Hematopoietic multipotent progenitor cell treated with erythropoietin and hydrocortisone succinate and interleukin-3 and kit ligand, for 4 days (in vitro differentiated cells): ENCODE measurements around the gene ZNF513.
"Not testable (repeated sequence)": the region's sequence is repeated elsewhere in the genome, so short reads cannot be mapped to it uniquely, and the experiment has no call there.

ENCODE experiments used
- DNase-seq: peaks from one replicate; pipeline ENCODE4 v3.0.0-alpha.2; 2015

Gene ZNF513, protein sequence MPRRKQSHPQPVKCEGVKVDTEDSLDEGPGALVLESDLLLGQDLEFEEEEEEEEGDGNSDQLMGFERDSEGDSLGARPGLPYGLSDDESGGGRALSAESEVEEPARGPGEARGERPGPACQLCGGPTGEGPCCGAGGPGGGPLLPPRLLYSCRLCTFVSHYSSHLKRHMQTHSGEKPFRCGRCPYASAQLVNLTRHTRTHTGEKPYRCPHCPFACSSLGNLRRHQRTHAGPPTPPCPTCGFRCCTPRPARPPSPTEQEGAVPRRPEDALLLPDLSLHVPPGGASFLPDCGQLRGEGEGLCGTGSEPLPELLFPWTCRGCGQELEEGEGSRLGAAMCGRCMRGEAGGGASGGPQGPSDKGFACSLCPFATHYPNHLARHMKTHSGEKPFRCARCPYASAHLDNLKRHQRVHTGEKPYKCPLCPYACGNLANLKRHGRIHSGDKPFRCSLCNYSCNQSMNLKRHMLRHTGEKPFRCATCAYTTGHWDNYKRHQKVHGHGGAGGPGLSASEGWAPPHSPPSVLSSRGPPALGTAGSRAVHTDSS

GRCh38 chr2:27380626-27381545 lies at the start of gene ZNF513:
Gene ZNF513, minus strand, starts transcription at chr2:27380734. Its CDS starts 208 bp downstream, at chr2:27380526.
- peak; percentile 98 for DNase-seq

DNA sequence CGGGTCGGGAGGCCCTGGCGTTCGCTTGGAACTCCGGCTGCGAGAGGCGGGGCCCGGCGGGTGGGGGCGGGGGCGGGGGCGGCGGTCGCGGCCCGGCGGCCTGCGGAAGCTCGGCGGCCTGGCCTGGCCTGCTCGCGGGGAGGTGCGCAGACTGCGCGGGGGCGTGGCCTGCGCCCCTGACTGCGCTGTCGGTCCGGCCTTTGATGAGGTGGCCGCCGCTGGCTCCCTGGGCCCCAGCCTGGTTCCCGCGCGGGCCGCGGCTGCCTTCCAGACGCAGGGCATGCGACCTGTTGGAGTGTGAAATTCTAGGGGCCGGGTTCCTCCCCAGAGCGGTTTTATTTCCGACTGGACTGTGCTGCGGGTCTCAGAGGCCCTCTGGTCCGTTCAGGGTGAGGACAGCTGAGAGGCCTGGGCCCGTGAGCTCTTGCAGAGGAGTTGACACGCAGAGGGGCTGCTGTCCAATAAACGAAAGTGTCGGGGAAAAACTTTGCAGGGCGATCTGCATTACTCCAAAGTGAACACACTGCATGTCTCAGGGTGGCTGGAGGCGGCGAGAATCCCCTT lies 48.5 kb upstream of the ZNF513 start:
- peak; percentile 94 for DNase-seq

GRCh38 chr2:27428213-27428977 lies 47.9 kb upstream of the ZNF513 start, which contains the start of gene NRBP1:
Gene NRBP1, plus strand, starts transcription at chr2:27428631. Its CDS starts 4,643 bp downstream, at chr2:27433274.
- DNase-seq = peak; percentile 96

- DNase-seq = no peak
Observed at GRCh38 chr2:27427863-27428212, 47.3 kb upstream of the ZNF513 start.

DNA sequence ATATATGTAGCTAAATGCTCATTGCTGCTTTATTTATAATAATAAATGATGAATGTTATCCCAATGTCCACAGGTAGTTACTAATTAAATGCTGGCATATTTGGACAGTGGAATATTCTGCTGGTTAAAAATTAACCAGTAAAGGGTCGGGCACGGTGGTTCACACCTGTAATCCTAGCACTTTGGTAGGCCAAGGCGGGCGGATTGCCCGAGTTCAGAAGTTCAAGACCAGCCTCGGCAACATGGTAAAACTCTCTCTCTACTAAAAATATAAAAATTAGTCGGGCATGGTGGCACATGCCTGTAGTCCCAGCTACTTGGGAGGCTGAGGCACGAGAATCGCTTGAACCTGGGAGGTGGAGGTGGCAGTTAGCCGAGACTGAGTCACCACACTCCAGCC lies 44.5 kb upstream of the ZNF513 start:
- not testable (repeated sequence) for DNase-seq

DNA sequence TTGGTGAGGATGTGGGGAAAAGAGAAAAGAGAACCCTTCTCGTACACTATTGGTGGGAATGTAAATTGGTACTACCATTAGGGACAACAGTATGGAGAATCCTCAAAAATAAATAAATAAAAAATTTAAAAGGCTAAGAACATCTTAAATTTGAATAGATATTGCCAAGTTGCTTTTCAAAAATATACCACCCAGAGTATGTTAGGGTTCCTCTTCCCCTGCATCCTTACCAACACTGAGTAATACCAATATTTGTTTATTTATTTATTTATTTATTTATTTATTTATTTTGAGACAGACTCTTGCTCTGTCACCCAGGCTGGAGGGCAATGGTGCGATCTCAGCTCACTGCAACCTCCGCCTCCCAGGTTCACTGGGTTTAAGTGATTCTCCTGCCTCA lies 42.4 kb upstream of the ZNF513 start:
- no peak for DNase-seq

DNA sequence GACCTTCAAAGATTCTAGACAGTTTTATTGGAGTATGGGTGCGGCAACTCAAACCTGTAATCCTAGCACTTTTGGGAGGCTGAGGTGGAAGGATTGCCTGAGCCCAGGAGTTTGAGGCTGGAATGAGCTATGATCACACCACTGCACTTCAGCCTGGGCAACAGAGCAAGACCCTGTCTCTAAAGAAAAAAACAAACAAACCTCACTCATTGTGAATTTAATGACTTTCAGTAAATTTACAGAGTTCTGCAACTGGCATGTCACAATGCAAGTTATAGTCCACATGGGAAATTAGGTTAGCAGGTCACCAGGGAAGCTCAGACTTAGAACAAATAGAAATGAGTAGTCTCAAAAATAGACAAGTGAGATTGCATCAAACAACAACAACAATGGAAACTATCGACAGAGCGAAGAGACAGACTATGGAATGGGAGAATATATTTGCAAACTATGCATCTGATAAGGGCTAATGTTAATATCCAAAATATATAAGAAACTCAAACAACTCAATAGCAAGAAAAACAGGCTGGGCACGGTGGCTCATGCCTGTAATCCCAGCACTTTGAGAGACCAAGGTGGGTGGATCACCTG lies 41.2 kb upstream of the ZNF513 start:
- no peak for DNase-seq

DNA sequence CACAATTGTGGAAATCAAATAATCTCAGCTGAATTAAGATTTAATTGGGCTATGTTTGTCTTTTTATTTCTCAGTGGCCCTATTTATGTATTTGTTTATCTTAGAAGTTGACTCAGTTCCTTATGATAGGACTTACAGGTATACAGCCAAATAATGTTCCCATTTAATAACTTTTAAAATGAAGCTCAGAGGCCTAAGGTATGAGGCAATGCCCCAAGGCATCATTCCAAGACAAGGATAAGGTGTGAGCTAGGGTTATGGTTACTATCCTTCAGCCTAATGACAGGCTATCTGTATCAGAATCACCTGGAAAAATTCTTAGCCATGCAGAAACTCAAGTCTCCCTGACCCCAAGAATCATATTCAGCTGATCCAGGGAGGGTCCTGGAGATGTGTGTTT lies 40.5 kb upstream of the ZNF513 start:
- DNase-seq = no peak

DNA sequence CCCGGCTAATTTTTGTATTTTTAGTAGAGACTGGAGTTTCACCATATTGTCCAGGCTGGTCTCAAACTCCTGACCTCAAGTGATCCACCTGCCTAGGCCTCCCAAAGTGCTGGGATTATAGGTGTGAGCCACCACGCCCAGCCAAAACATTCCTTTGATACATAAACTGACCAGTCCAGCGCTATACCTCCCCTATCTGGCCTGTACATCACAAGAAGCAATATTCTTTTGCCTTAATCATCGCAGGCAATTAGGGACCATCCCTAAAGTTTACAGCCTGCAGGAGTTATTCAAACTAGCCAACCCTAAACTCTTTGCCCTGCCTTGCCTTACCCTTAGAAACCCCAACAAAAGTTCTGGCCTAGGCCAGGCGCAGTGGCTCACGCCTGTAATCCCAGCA lies 35.6 kb upstream of the ZNF513 start:
- no peak for DNase-seq

- DNase-seq = no peak
Observed at GRCh38 chr2:27412419-27413152, 32.1 kb upstream of the ZNF513 start.

GRCh38 chr2:27409321-27410073 lies 29.0 kb upstream of the ZNF513 start, which contains the start of gene PPM1G:
Gene PPM1G, minus strand, starts transcription at chr2:27409591. Its CDS starts 169 bp downstream, at chr2:27409422.
- DNase-seq = peak; percentile 98

GRCh38 chr2:27408601-27409320 lies 28.2 kb upstream of the ZNF513 start:
- peak; percentile 65 for DNase-seq

DNA sequence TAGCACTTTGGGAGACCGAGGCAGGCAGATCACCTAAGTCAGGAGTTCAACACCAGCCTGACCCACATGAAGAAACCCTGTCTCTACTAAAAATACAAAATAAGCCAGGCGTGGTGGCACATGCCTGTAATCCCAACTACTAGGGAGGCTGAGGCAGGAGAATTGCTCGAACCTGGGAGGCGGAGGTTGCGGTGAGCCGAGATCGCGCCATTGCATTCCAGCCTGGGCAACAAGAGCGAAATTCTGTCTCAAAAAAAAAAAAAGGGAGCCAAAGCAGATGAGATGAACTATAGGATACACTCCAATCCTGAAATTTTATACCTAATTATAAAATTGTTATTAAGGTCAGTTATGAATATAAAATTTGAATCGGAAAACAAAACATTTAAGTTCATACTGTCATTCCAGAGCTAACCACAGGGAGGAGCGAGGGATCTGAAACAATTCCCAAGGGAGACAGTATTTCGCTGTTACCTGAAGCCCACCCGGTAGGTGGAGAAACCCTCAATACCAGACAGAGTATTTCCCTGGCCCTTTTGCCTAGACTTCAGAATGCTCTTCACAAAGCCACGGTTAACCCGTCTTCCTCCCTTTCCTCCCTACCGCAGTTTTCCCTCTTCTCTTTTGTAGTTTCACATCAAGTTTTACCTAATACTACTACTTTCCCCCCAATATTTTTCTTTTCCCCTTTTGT lies 27.4 kb upstream of the ZNF513 start:
- DNase-seq = peak; percentile 59

- no peak for DNase-seq
Observed at GRCh38 chr2:27400348-27401135, 20.0 kb upstream of the ZNF513 start.

DNA sequence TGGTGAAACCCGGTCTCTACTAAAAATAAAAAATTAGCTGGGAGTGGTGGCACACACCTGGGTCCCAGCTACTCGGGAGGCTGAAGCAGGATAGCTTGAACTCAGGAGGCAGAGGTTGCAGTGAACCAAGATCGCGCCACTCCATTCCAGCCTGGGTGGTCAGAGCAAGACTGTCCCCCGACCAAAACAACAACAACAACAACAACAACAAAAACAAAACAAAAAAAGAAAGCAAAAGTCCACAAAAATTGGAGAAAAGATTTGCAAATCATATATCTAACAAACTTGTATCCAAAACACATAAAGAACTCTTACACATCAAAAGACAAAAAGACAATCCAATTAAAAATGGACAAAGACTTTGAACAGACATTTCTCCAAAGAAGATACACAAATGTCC lies 18.4 kb upstream of the ZNF513 start:
- DNase-seq = no peak

DNA sequence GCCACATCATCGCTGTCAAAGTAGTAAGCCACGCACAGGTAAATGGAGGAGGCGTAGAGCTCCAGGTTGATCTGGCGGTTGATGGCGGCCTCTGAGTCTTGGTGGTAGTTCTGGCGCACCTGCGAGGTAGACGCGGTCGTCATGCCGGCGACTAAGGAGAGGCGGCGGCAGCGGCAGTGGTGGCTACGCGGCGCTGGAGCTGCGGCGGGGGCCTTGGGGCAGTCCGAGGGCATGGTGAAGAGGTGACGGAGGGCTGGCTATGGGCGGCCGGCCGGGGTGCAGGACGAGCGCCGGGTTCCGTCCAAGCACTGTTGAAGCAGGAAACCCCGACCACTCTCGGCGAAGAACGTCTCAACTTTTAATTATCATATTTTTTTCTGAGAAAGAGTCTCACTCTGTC lies 12.7 kb upstream of the ZNF513 start:
- DNase-seq = no peak

DNA sequence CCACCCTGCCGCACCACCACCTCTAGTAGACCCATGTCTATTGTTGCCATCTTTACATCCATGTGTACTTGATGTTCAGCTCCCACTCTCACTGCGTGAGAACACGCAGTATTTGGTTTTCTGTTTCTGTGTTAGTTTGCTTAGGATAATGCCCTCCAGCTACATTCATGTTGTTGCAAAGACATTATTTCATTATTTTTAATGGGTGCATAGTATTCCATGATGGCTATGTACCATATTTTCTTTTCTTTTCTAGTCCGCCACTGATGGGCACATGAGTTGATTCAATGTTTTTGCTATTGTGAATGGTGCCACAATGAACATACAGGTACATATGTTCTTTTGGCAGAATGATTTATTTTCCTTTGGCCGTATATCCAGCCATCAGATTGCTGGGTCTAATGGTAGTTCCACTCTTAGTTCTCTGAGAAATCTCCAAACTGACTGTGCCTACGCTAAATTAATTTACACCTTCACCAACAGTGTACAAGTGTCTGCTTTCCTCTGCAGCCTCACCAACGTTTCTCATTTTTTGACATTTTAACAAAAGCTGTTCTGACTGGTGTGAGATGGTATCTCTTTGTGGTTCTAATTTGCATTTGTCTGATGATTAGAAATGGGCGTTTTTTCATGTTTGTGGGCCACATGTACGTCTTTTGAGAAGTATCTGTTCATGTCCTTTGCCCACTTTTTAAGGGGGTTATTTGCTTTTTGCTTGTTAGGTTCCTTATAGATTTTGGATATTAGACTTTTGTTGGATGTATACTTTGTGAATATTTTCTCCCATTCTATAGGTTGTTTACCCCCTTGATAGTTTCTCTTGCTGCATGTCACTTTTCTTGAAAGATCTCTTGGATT lies 10.5 kb upstream of the ZNF513 start:
- no peak for DNase-seq
